Measurements from ENCODE around the gene OR5AU1.

The OR5AU1 gene

GRCh38 chr14:21120686-21121085 is 35.2 kb downstream of the OR5AU1 start:
- no peak overlapping the region for H3K4me3 ChIP-seq (ENCODE audit: low read depth, low read length)
- DNase-seq (ENCODE audit: low read depth), result no peak

GRCh38 chr14:21118933-21119332 is 36.9 kb downstream of the OR5AU1 start:
- H3K4me3 ChIP-seq (ENCODE audit: low read depth, low read length), result no peak overlapping the region
- TF ChIP-seq CTCF (IDR thresholded peaks at IDR 0.05; ENCODE audit: insufficient read depth, low read depth, low read length, missing control alignments), result no peak
- DNase-seq (ENCODE audit: low read depth), result no peak

More at GRCh38 chr14:21120686-21121085, 35.2 kb downstream of the OR5AU1 start:
- TF ChIP-seq CTCF (IDR thresholded peaks at IDR 0.05; ENCODE audit: insufficient read depth, low read depth, low read length, missing control alignments), result no peak

DNA sequence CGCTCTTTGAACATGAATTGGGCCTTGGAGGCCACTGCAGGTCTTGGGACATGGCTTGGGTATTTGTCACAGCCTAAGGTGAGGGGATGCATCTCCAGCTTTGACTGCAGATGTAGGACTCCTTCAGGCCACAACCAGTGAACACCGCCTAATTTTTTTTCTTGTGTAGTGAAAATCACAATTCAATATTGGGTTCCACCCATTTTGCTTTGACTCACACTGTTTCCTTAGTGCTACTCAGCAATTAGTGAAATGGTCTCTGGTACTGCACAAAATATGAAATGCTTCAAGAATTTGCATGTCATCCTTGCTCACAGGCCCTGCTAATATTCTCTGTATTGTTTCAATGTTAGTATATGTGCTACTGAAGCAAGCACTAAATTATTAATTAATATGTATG is 42.5 kb downstream of the OR5AU1 start:
- peak; percentile 5 for DNase-seq (ENCODE audit: low read depth)
- no peak for TF ChIP-seq CTCF (IDR thresholded peaks at IDR 0.05; ENCODE audit: insufficient read depth, low read depth, low read length, missing control alignments)
- no peak overlapping the region for H3K4me3 ChIP-seq (ENCODE audit: low read depth, low read length)

DNA sequence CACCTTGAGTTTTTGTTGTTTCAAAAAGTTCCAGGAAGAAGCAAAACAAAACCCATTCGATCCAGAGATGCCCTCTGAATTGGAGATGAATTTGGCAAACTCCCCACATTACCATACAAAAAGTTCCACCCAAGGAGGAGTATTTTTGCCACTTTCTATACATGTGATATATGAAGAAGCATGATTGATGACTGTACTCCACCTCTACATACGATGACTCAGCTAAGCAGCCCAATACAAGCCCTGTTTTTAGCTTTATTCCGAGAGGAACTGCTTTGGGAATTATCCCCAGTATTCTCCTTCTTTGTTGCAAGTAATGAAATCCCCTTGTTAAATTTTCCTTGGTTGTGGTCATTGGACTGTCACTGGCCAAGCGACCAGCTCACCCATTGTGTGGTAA is 43.6 kb downstream of the OR5AU1 start:
- no peak overlapping the region for H3K4me3 ChIP-seq (ENCODE audit: low read depth, low read length)
- no peak for TF ChIP-seq CTCF (IDR thresholded peaks at IDR 0.05; ENCODE audit: insufficient read depth, low read depth, low read length, missing control alignments)
- no peak for DNase-seq (ENCODE audit: low read depth)

DNA sequence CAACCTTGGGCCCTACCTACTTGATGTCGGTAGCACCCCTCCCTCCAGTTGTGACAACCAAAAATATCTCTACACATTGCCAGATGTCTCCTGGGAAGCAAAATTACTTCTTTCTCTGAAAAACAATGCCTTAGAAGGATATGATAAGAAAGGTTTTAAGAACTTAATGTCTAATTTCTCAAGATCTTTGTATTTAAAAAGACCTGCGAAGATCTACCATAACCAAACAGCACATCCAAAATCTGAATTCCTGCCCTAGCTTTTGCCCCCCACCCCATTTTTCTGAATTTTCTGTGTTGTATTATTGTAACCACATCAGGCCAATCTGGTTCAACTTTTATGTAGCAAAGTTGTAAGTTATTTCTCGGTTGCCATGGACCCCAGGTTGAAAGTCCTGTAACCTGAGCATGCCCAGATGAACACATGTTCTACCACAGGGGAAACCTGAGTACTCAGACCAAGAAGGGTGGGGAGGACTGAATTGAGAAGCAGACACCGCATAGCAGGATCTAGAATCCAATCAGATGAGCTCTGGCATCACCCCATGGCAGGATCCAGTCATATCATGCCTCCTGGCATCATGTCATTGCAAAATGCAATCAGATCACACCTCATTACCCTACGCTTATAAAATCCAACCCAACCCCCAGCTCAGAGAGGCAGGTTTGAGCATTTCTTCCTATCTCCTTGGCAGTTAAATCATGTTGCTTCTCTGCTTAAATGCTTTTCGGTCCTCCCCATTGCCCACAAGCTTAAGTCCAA is 46.3 kb downstream of the OR5AU1 start:
- DNase-seq (ENCODE audit: low read depth), result peak; percentile 84
- no peak for TF ChIP-seq CTCF (IDR thresholded peaks at IDR 0.05; ENCODE audit: insufficient read depth, low read depth, low read length, missing control alignments)
- H3K4me3 ChIP-seq (ENCODE audit: low read depth, low read length), result no peak overlapping the region

GRCh38 chr14:21108791-21109190 is 47.1 kb downstream of the OR5AU1 start:
- no peak for TF ChIP-seq CTCF (IDR thresholded peaks at IDR 0.05; ENCODE audit: insufficient read depth, low read depth, low read length, missing control alignments)
- peak; percentile 62 for DNase-seq (ENCODE audit: low read depth)
- H3K4me3 ChIP-seq (ENCODE audit: low read depth, low read length), result no peak overlapping the region

- H3K4me3 ChIP-seq (ENCODE audit: low read depth, low read length), result no peak overlapping the region
- DNase-seq (ENCODE audit: low read depth), result no peak
- no peak for TF ChIP-seq CTCF (IDR thresholded peaks at IDR 0.05; ENCODE audit: insufficient read depth, low read depth, low read length, missing control alignments)
Measured at GRCh38 chr14:21107283-21107800, 48.5 kb downstream of the OR5AU1 start.
